Peyer's patch (tissue), 4 donors: ENCODE data around the gene ITPR1.

Source experiments
- POLR2A ChIP-seq, 2 donors: fragments of 450-650 bp; IDR thresholded peaks; one replicate each; pipeline ENCODE4 v1.5.1; 2017; ENCODE audit warnings: antibody characterized with exemption in 2 of 2, mild to moderate bottlenecking in 2 of 2, moderate library complexity in 2 of 2
- TF ChIP-seq, protein P1 (sequence below), 6 experiments: fragments of 450-650 bp in 4 of 6; fragments of 200-600 bp in 2 of 6; sonication (generic) in 1 of 6; IDR thresholded peaks; one replicate each; pipeline ENCODE4 v1.5.1; 2017 to 2019; ENCODE audit warnings: antibody characterized with exemption in 6 of 6, mild to moderate bottlenecking in 3 of 6, moderate library complexity in 1 of 6

DNA sequence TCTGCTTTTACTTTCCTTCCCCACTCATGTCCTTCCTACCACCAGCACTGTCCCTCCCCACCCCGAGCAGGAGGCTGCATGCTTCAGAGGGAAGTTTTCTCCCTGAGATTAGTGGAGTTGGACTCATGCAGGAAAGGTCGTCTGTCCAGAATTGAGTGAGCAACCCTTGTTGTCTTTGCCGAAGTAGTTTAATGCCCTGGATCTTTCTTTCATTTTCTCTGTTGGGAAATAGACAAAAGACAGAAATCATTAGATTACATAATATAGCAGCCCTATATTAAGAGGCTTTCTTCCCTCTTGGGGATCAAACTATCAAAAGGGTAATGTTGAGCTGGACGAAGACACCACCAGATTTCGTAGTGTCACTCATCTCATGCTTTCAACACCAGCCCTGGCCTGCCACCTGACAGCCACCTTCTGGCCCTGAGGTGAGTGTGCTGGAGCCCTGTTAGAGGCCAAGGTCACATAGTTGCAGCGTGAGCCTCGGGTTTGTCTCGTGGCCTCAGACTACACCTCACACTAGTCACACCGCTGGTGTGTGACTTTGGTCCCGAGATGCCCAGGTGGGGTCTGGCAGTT, 231.0 kb downstream of the ITPR1 start:
- TF ChIP-seq, protein P1, sequence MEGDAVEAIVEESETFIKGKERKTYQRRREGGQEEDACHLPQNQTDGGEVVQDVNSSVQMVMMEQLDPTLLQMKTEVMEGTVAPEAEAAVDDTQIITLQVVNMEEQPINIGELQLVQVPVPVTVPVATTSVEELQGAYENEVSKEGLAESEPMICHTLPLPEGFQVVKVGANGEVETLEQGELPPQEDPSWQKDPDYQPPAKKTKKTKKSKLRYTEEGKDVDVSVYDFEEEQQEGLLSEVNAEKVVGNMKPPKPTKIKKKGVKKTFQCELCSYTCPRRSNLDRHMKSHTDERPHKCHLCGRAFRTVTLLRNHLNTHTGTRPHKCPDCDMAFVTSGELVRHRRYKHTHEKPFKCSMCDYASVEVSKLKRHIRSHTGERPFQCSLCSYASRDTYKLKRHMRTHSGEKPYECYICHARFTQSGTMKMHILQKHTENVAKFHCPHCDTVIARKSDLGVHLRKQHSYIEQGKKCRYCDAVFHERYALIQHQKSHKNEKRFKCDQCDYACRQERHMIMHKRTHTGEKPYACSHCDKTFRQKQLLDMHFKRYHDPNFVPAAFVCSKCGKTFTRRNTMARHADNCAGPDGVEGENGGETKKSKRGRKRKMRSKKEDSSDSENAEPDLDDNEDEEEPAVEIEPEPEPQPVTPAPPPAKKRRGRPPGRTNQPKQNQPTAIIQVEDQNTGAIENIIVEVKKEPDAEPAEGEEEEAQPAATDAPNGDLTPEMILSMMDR (IDR thresholded peaks at IDR 0.05): no peak
- no peak for TF ChIP-seq POLR2A (IDR thresholded peaks at IDR 0.05)
